K562 (cell line): ENCODE results near the gene RNF26. TPM values are rescaled to one million over a fixed set of nuclear protein-coding genes. Genes with fewer than 3 reads are reported as not detected.

Source experiments
- COPS2 ChIP-seq: fragments of 450-650 bp; conservative IDR thresholded peaks from 2 replicates; pipeline ENCODE4 v1.6.1; 2016; ENCODE audit warnings: mild to moderate bottlenecking, moderate library complexity
- DNMT1 ChIP-seq: fragments of 450-650 bp; IDR thresholded peaks from 2 replicates; pipeline ENCODE4 v1.6.1; 2016; ENCODE audit warnings: antibody characterized with exemption, mild to moderate bottlenecking
- ELK1 ChIP-seq: sonication (generic); formaldehyde crosslinking; IDR thresholded peaks from 2 replicates; pipeline ENCODE4 v1.8.1; 2022; ENCODE audit warnings: missing genetic modification reagents
- EWSR1 ChIP-seq: fragments of 450-650 bp; IDR thresholded peaks from 2 replicates; pipeline ENCODE4 v1.6.1; 2018; ENCODE audit warnings: borderline replicate concordance, mild to moderate bottlenecking, low read depth, moderate library complexity; ENCODE audit not compliant: partially characterized antibody
- JUND ChIP-seq, 2 experiments: IDR thresholded peaks; 2 replicates in 1 of 2; 3 replicates in 1 of 2; pipeline ENCODE4 v1.6.1; 2011; ENCODE audit warnings: borderline replicate concordance in 2 of 2, low read depth in 2 of 2, low read length in 2 of 2, improper control_type of control experiment in 1 of 2, missing biosample characterization in 1 of 2, missing genetic modification characterization in 1 of 2, missing genetic modification reagents in 1 of 2
- KLF10 ChIP-seq: fragments of 250-450 bp; sonication (Bioruptor Pico); IDR thresholded peaks from 2 replicates; pipeline ENCODE4 v1.6.1; 2021; ENCODE audit warnings: matching md5 sums
- SNAPC5 ChIP-seq: fragments of 250-450 bp; sonication (Bioruptor Pico); IDR thresholded peaks from 2 replicates; pipeline ENCODE4 v1.8.0; 2021; ENCODE audit warnings: moderate library complexity, mild to moderate bottlenecking, inconsistent platforms
- TAF15 ChIP-seq: fragments of 200-400 bp; formaldehyde crosslinking; IDR thresholded peaks from 2 replicates; pipeline ENCODE4 v1.6.1; 2017; ENCODE audit warnings: mild to moderate bottlenecking, low read depth, low read length, moderate library complexity
- TCF15 ChIP-seq: fragments of 250-450 bp; sonication (Bioruptor Pico); IDR thresholded peaks from 2 replicates; pipeline ENCODE4 v1.8.0; 2022; ENCODE audit warnings: moderate library complexity, mild to moderate bottlenecking, inconsistent platforms
- TRIM24 ChIP-seq, 2 experiments: fragments of 450-650 bp; IDR thresholded peaks; 2 replicates each; pipeline ENCODE4 v1.6.1; 2016
- ZBTB11 ChIP-seq, 3 experiments: fragments of 200-800 bp in 1 of 3; fragments of 250-450 bp in 1 of 3; fragments of 450-650 bp in 1 of 3; sonication (Bioruptor Pico) in 1 of 3; sonication (Bioruptor generic) in 1 of 3; formaldehyde crosslinking in 1 of 3; IDR thresholded peaks; 2 replicates each; pipeline versions ENCODE4 v1.6.1 to v1.8.0; 2016 to 2022; ENCODE audit warnings: mild to moderate bottlenecking in 2 of 3, missing genetic modification characterization in 2 of 3, missing compliant biosample characterization in 1 of 3, moderate library complexity in 1 of 3
- ZC3H8 ChIP-seq: fragments of 450-650 bp; IDR thresholded peaks from 2 replicates; pipeline ENCODE4 v1.6.1; 2017
- ZNF133 ChIP-seq: fragments of 250-450 bp; sonication (Bioruptor Pico); IDR thresholded peaks from 2 replicates; pipeline ENCODE4 v1.4.0; 2020; ENCODE audit warnings: mild to moderate bottlenecking
- ZNF143 ChIP-seq: sonication (generic); formaldehyde crosslinking; IDR thresholded peaks from 2 replicates; pipeline ENCODE4 v1.9.0; 2022; ENCODE audit warnings: mild to moderate bottlenecking, missing genetic modification reagents
- ZNF165 ChIP-seq: fragments of 250-450 bp; sonication (Bioruptor Pico); IDR thresholded peaks from 2 replicates; pipeline ENCODE4 v1.4.0; 2020; ENCODE audit warnings: borderline replicate concordance
- ZNF277 ChIP-seq: fragments of 250-450 bp; sonication (Bioruptor Pico); IDR thresholded peaks from 2 replicates; pipeline ENCODE4 v1.8.0; 2022; ENCODE audit warnings: inconsistent platforms, mild to moderate bottlenecking, moderate library complexity, borderline replicate concordance
- polyA plus RNA-seq, 8 experiments: library from polyadenylated mRNA; depleted of rRNA in 4 of 8; stranded (reverse) in 5 of 8; unstranded in 3 of 8; fragments of >200 nt; fragmentation: Nextera tagmentation in 2 of 8; fragmentation: Illumina TruSeq in 1 of 8; extraction: Ambion mirVana in 2 of 8; extraction: Trizol in 1 of 8; gene quantifications; 2 replicates each; pipeline versions ENCODE4 v1.2.1 to v1.2.3, GENCODE V29; 2011 to 2014; ENCODE audit warnings: inconsistent platforms in 1 of 8, missing spikeins in 1 of 8
- total RNA-seq, 7 experiments: library from RNA; depleted of rRNA in 6 of 7; stranded (reverse); fragments of >200 nt in 6 of 7; fragmentation: Illumina TruSeq in 2 of 7; extraction: Trizol in 2 of 7; gene quantifications; 2 replicates each; pipeline versions ENCODE4 v1.2.1 to v1.2.3, GENCODE V29; 2011 to 2021; ENCODE audit warnings: low replicate concordance in 1 of 7

The RNF26 gene
- total and polyA plus RNA-seq, 9 of the 15 experiments (the other 6 are each of a cell fraction or from before 2014, with no cell fraction given): 5.3 to 53.6 (median 12.7) TPM

GRCh38 chr11:119318240-119319135 is 15.8 kb upstream of the RNF26 start (continued):
- TF ChIP-seq ZNF277 (no peak), JUND (IDR thresholded peaks at IDR 0.05; ENCODE audit: borderline replicate concordance, low read depth, low read length) (peak; percentile 79), JUND (tag; IDR thresholded peaks at IDR 0.05; ENCODE audit: borderline replicate concordance, low read depth, low read length) (peak; percentile 66; the same call in 1 of the 3 replicates), TAF15 (no peak), TRIM24 (IDR thresholded peaks at IDR 0.05) (peak in 1 of 2 experiments; percentile 8; a peak in 1 of 4 replicates), SNAPC5 (no peak), TCF15 (CRISPR knock-in tag) (no peak), COPS2 (no peak), ELK1 (no peak), ZNF165 (CRISPR knock-in tag) (no peak), ZNF143 (CRISPR knock-in tag) (no peak; the same call in 1 of the 2 replicates), EWSR1 (no peak), DNMT1 (no peak), ZNF133 (CRISPR knock-in tag) (no peak), KLF10 (CRISPR knock-in tag) (no peak), ZBTB11 (CRISPR knock-in tag; IDR thresholded peaks at IDR 0.05) (peak in 1 of 3 experiments; percentile 43; a peak in 2 of 6 replicates), ZC3H8 (no peak)
